ENCODE data around the gene TBC1D24.
"Not testable (repeated sequence)": the region's sequence is repeated elsewhere in the genome, so short reads cannot be mapped to it uniquely, and the experiment has no call there.

TBC1D24 gene

GRCh38 chr16:2531696-2532493 lies 57.0 kb downstream of the TBC1D24 start:
- ATAC-seq = peak; percentile 92
- TF ChIP-seq GLIS3 (CRISPR knock-in tag; IDR thresholded peaks at IDR 0.05) = peak; percentile 45; the same call in 1 of the 2 replicates
- no peak for TF ChIP-seq TSHZ2 (CRISPR knock-in tag; IDR thresholded peaks at IDR 0.05)

DNA sequence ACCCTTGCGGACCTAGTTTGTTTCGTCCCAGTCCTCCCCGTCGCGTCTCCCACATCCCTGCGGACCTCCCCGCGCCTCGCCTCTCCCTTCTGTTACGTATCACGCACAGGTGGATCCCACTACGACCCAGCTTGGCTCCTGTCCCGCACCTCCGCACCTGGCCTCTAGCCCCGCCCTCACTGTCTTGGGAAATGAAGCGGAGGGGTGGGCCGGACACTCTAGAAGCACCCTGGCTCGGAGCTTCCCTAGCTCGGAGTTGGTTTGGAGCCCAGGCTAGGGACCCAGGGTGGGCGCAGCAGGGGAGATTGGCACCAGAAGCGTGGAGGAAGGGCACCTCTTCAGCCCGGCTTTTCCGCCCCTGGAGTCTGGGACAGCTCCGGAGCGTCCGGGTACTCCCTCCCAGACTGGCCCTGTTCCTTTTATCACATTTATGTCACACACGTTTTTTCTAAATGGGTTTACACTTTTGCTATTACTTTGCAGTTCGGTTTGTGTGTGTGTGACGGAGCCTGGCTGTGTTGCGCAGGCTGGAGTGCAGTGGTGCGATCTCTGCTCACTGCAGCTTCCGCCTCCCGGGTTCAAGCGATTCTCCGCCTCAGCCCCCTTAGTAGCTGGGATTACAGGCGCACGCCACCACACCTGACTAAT lies 57.7 kb downstream of the TBC1D24 start:
- peak; percentile 23 for ATAC-seq
- no peak for TF ChIP-seq ZNF8 (CRISPR knock-in tag; IDR thresholded peaks at IDR 0.05)
- no peak for TF ChIP-seq OSR1 (CRISPR knock-in tag; IDR thresholded peaks at IDR 0.05)
- TF ChIP-seq SNAI2 (CRISPR knock-in tag; IDR thresholded peaks at IDR 0.05) = no peak
- TF ChIP-seq GLIS3 (CRISPR knock-in tag; IDR thresholded peaks at IDR 0.05) = no peak
- no peak for TF ChIP-seq ZFP3 (CRISPR knock-in tag; IDR thresholded peaks at IDR 0.05)

DNA sequence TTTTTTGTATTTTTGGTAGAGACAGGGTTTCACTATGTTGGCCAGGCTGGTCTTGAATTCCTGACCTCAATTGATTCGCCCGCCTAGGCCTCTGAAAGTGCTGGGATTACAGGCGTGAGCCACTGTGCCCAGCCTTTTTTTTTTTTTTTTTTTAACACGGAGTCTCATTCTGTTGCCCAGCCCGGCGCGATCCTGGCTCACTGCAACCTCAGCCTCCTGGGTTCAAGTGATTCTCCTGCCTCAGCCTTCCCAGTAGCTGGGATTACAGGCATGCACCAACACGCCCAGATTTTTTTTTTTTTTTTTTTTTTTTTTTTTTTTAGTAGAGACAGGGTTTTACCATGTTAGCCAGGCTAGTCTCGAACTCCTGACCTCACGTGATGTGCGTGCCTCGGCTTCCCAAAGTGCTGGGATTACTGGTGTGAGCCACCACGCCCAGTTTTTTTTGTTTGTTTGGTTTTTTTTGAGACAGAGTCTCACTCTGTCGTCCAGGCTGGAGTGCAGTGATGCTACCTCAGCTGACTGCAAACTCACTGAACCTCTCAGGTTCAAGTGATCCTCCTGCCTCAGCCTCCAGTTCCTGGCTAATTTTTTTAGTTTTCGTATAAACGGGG lies 58.3 kb downstream of the TBC1D24 start:
- not testable (repeated sequence) for ATAC-seq

- ATAC-seq = no peak
- TF ChIP-seq ISL1 (CRISPR knock-in tag; IDR thresholded peaks at IDR 0.05) (no peak), TCF4 (CRISPR knock-in tag; IDR thresholded peaks at IDR 0.05; ENCODE audit: borderline replicate concordance) (no peak), PATZ1 (CRISPR knock-in tag; IDR thresholded peaks at IDR 0.05; ENCODE audit: borderline replicate concordance) (no peak), OSR1 (CRISPR knock-in tag; IDR thresholded peaks at IDR 0.05) (no peak), TOX (CRISPR knock-in tag; IDR thresholded peaks at IDR 0.05; ENCODE audit: borderline replicate concordance) (no peak), PPARA (CRISPR knock-in tag; IDR thresholded peaks at IDR 0.05; ENCODE audit: borderline replicate concordance) (no peak), CSRNP3 (CRISPR knock-in tag; IDR thresholded peaks at IDR 0.05) (no peak), ZFP3 (CRISPR knock-in tag; IDR thresholded peaks at IDR 0.05) (no peak), CSDC2 (CRISPR knock-in tag; IDR thresholded peaks at IDR 0.05) (no peak), TSHZ2 (CRISPR knock-in tag; IDR thresholded peaks at IDR 0.05) (no peak), BACH2 (CRISPR knock-in tag; IDR thresholded peaks at IDR 0.05; ENCODE audit: borderline replicate concordance) (no peak)
- TF ChIP-seq, protein P1, sequence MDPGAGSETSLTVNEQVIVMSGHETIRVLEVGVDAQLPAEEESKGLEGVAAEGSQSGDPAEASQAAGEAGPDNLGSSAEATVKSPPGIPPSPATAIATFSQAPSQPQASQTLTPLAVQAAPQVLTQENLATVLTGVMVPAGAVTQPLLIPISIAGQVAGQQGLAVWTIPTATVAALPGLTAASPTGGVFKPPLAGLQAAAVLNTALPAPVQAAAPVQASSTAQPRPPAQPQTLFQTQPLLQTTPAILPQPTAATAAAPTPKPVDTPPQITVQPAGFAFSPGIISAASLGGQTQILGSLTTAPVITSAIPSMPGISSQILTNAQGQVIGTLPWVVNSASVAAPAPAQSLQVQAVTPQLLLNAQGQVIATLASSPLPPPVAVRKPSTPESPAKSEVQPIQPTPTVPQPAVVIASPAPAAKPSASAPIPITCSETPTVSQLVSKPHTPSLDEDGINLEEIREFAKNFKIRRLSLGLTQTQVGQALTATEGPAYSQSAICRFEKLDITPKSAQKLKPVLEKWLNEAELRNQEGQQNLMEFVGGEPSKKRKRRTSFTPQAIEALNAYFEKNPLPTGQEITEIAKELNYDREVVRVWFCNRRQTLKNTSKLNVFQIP (CRISPR knock-in tag; IDR thresholded peaks at IDR 0.05; ENCODE audit: borderline replicate concordance, low read depth) = no peak
Measured at GRCh38 chr16:2533912-2534311, 59.0 kb downstream of the TBC1D24 start.

- ATAC-seq = not testable (repeated sequence)
Measured at GRCh38 chr16:2534335-2534734, 59.4 kb downstream of the TBC1D24 start.

Data from SK-N-SH treated with all-trans-retinoic acid at 6 μM for 48 hours (cell line).